T-helper 1 cell (primary cell): ENCODE data around the gene SLC7A10.
"Not testable (repeated sequence)": the region's sequence is repeated elsewhere in the genome, so short reads cannot be mapped to it uniquely, and the experiment has no call there.

ENCODE experiments used
- DNase-seq, 5 donors: peaks; one replicate each; pipeline ENCODE4 v3.0.0-alpha.2; 2012 to 2020

The SLC7A10 gene

DNA sequence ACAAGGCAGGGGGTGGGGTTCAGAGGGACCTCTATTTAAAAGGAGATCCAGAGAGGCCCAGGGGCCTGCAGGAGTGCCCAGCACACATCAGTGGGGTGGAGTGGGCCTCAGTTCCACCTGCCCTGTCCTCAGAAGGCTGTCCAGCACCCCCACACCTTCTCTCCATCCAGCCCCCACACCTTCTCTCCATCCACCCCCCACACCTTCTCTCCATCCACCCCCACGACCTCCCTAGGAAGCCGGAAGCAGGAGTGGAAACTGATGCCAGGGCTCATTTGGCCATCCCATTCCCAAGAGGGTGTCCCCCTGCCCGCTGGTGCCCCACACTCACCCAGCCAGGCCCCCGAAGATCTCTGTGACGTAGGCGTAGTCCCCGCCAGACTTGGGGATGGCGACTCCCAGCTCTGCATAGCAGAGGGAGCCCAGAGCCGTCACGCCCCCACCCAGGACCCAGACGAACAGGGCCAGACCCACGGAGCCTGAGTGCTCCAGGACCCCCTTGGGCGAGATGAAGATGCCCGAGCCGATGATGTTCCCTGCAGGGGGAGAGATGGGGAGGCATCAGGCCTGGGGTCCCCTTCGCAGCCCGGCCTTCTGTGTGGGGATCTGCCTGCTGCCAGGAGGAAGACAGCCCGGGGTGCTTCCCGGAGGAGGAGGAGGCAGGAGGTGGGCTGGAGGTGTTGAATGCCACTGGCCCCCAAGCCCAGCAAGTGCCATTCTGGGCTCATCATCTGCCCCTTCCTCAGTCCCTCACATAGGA, 10.0 kb downstream of the SLC7A10 start:
- DNase-seq: no peak

GRCh38 chr19:33214596-33214995, 11.1 kb downstream of the SLC7A10 start:
- DNase-seq: no peak

GRCh38 chr19:33212436-33213172, 13.0 kb downstream of the SLC7A10 start:
- no peak for DNase-seq

- DNase-seq: no peak
Measured at GRCh38 chr19:33211794-33212435, 13.7 kb downstream of the SLC7A10 start.

- no peak for DNase-seq
Measured at GRCh38 chr19:33210266-33210940, 15.2 kb downstream of the SLC7A10 start.

DNA sequence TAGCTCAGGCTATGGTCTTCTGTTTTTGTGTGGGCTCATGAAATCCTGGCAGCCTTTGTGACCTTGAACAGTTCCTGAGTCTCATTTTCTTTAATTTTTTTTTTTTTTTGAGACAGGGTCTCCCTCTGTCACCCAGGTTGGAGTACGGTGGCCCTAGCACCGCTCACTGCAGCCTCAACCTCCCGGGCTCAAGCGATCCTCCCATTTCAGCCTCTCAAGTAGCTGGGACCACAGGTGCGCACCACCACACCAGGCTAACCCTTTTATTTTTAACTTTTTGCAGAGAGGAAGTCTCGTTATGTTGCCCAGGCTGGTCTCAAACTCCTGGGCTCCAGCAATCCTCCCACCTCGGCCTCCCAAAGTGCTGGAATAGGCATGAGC, 15.8 kb downstream of the SLC7A10 start:
- not testable (repeated sequence) for DNase-seq

DNA sequence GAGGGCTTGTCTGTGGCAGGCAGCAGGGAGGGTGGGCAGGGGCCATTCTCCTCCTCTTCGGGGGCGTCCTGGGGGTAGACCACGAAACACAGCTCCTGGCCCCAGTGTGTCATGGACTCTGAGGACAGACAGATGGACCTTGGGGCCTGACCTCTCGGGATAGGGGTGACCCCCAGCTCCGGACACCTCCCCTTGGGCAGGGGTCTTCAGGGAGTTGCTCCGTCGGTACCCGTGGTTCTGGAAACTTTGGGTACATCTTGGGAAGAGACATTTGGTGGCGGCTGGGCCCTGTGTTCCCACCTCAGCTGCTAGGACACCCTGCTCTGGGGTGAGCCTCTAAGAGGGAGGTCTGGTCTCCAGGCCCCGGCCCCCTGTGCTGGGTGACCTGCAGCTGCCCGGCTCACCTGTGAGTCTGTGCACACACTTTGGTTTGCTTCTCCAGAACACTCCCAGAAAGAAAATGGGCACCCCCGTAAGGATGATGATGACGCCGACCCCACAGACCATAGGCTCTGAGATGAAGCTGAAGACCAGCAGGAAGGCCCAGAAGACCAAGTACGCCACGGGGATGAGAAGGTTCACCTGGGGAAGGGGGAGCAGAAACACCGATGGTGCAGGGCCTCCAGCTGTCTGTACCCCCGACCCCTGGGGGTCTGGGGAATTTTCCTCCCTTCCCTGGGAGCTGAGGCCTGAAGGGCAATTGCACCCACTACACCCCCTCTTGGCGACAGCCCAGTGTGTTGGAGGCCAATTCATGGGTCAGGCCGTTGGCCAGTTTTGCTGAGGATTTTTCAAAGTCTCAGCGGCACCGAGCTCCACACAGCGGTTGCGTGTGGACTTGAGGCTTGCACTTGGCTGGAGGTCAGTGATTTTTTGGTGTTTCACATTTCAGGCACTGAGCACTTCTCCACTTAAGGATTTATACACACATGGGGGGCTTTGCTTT, 16.5 kb downstream of the SLC7A10 start:
- DNase-seq: no peak

DNA sequence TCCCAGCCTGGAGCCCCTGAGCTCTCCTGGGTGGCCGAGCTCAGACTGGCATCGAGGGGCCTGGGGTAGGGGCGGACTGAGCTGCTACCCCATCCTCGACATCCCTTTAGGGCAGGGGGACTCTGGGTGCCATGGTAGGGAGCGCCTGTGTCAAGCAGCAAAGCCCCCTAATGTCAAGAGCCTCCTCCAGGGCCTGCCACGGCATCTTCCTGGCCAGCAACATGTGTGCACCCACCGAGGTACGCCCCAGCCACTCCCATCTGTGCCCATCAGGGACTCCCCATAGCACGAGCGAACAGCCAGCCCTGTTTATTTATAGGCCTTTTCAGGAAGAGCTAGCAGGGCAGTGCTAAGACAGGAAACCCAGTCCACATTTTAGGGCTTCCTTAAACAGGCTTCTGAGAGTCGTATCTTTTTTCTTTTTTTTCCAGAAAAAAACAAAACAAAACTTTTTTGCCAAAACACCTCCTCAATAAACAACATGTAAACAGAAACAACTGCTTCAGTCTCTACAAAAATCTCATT, 17.2 kb downstream of the SLC7A10 start:
- DNase-seq: no peak

DNA sequence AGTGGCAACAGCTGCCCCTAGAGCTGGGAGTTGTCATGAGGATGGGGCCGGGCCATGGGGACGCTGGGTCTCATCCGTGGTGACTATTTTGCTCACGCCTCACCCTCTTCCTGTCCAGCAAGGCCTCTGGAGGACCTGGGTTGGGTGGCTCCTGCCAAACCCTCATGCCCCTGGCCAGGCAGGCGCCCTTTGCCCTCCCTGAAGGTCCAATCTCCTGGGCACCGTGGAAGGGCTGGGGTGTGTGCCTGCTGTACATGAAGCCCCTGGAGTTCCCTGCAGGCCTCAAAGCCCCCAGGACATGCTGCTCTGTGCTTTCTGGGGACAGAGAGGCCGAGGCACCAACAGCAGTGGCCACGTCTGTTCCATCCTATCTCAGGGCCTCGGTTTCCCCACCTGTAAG, 17.7 kb downstream of the SLC7A10 start:
- DNase-seq: no peak

GRCh38 chr19:33207040-33207620, 18.5 kb downstream of the SLC7A10 start:
- DNase-seq: no peak

DNA sequence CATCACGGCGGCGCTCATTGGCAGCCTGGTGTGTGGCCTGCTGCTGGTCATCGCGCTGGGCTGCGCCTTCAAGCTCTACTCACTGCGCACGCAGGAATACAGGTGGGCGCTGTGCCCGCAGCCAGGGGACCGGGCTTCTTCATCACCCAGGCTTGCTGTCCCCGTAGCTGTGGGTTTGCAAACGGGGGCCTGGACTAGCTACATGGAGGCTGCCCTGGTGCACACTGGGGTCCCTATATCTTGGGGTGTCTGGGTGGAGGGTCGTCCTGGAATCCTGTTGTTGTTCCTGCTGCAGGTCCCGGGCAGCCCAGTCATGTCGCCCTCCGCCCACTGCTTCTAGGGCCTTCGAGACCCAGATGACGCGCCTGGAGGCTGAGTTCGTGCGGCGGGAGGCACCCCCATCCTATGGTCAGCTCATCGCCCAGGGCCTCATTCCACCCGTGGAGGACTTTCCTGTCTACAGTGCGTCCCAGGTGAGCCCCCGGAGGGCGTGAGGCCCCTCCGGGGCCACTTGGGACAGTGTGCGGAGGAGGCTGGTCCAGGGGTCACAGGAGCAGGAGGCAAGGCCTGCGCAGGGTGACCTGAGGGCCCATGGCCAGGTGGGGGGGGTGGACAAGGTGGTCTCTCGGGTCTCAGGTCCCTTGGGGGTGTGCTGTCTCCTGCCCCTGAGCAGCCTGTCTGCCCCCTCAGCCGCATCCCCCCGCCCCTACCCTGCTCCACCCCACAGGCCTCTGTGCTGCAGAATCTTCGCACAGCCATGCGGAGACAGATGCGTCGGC, 19.2 kb downstream of the SLC7A10 start:
- DNase-seq: no peak

DNA sequence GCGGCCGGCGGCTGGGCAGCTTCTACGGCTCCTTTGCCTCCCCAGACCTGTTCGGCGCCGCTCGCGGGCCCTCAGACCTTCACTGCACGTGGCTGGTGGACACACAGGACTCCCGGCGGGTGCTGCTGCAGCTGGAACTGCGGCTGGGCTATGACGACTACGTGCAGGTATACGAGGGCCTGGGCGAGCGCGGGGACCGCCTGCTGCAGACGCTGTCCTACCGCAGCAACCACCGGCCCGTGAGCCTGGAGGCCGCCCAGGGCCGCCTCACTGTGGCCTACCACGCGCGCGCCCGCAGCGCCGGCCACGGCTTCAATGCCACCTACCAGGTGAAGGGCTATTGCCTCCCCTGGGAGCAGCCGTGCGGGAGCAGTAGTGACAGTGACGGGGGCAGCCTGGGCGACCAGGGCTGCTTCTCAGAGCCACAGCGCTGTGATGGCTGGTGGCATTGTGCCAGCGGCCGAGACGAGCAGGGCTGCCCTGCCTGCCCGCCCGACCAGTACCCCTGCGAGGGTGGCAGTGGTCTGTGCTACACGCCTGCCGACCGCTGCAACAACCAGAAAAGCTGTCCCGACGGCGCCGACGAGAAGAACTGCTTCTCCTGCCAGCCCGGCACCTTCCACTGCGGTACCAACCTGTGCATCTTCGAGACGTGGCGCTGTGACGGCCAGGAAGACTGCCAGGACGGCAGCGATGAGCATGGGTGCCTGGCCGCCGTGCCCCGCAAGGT, 20.0 kb downstream of the SLC7A10 start:
- no peak for DNase-seq

- no peak for DNase-seq
Measured at GRCh38 chr19:33205110-33205509, 20.5 kb downstream of the SLC7A10 start.

GRCh38 chr19:33204136-33204973, 21.3 kb downstream of the SLC7A10 start:
- no peak for DNase-seq

GRCh38 chr19:33203529-33203928, 22.1 kb downstream of the SLC7A10 start:
- no peak for DNase-seq

DNA sequence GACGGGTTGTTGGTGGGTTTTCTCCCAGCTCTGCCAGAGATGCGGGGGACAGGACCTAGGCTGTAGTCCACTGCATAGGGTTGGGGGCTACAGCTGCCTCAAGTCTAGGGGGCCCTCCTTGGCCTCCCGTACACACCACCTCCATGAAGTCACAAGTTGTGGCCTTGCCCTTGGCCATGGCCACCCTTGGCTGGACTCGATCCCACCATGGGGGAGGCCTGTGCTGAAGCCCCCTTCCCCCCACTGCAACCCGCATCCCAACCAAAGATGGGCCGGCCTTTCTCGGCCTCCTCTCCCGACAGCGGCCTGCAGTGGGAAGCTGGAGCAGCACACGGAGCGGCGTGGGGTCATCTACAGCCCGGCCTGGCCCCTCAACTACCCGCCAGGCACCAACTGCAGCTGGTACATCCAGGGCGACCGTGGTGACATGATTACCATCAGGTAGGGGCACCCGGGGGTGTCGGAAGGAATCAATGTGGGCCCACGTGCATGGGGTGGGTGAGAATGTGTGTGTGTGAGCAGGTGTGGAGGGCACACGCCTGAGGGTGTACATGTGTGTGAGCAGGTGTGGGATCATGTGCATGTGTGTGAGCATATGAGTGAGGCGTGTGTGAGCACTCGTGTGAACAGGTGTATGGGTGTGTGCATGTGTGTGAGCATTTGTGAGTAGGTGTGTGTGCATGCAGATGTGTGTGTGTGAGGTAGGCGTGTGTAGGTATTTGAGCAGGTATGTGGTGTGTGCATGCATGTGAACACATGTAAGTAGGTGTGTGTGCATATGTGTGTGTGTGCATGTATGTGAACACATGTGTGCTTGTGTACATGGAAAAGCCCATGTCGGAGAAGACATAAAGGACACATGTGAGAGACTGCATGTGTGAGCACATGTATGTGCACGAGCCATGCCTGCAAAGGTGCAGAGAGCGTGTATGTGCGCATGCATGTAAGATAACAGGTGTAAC, 22.8 kb downstream of the SLC7A10 start:
- no peak for DNase-seq

DNA sequence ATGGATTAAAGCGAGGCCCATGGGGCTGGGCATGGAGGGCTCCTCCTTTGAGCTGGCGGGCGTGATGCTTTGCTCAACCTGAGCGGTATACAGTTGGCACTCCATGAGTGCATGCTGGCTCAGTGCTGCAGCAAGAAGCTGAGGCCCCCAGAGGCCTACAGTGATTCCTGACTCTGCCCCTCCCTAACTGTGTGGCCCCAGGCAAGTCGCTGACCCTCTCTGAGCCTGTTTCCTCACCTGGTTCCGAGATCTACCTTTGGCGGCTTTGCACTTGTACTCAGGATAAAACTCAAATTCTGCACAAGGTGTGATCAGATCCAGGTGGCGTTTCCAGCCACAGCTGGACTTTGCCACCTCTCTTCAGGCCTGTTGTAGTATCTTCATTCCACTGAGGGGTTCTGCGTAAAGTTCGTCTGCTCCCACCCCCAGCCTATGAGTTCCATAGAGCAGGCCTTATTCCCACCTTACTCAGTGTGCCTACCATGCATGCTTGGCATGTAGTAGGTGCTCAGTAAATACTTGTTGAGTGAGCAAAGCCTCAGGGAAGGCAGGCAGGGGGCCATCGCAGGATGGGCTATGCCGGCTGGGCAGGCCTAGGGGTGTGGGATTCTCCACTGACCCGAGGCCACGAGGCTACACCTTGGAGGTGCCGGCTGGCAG, 23.6 kb downstream of the SLC7A10 start:
- DNase-seq: no peak
